ENCODE data around the gene SSH2.
A peak's percentile ranks its signal among the peaks of the same experiment; 100 is the strongest.

Gene SSH2

GRCh38 chr17:29776026-29776425 is 154.0 kb downstream of the SSH2 start:
- no peak for DNase-seq

DNA sequence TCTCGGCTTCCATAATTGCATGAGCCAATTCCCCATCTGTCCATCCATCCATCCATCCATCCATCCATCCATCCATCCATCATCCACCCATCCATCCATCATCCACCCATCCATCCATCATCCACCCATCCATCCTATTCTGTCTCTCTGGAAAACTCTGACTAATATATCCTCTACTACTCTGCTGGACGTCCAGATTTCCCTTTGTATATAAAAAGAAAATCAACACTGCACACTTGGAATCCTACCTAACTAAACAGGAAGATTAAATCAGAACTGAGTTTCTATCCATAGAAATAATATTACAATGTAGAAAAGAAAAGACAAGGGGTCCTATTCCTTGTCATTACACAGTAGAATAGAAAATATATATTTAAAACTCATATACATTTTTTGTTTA is 157.0 kb downstream of the SSH2 start:
- no peak for DNase-seq

DNA sequence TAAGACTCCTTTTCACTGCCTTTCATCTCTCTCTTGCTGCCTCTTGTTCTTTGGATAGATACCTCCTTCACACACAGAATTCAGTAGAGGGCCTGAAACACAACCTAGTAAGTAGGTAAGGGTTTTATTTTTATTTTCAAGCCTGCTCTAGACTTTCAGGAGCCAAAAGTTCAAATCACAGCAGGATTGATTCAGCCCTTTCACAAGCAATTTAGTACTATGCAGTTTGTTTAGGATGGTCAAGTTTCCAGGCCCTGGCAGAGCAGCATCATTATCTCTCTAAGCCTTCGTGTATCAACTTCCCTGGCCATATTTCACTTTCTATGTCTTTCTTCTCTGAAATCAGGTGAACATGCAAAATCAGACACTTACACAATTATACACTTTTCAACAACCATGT is 158.5 kb downstream of the SSH2 start:
- no peak for DNase-seq

DNA sequence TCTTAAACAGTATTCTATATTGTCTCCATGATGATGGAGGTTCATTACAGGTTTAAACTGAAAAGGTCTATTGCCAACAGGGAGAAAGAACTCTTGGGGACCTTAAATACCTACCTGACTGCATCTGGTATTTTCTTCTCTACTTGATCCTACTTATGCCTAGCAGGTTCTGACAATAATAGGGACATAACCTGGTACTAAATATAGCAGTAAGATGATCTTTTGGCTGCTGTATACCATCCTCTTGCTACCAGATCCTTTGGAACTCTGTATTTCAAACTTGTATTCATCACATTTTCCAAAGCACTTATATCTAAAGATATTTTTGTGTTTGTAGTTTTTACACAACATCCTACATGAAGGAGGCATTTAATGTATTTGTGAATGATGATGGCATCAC is 160.8 kb downstream of the SSH2 start:
- no peak for DNase-seq

- no peak for DNase-seq
Measured at GRCh38 chr17:29766796-29767327, 163.2 kb downstream of the SSH2 start.

GRCh38 chr17:29764748-29765147 is 165.3 kb downstream of the SSH2 start:
- no peak for DNase-seq

- no peak for DNase-seq
Measured at GRCh38 chr17:29764217-29764616, 165.8 kb downstream of the SSH2 start.

DNA sequence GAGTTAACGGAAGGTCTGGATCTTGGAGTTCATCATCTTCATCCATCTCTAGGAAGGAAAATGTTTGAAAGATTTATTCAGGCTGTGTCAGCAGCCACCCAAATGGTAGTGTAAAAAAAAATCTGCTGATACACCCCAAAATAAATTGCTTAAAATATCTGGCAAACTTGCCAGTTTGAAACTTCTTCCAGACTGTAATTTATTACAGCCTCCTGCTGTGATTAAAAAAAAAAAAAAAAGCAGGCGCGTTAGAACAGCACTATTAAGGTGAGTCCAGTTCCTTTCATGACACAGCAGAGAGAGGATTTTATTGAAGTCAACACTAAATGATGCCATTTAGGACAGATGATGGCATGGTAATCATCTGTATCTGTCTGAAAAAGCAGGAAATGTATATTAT is 166.8 kb downstream of the SSH2 start:
- no peak for DNase-seq

GRCh38 chr17:29761040-29761761 is 168.8 kb downstream of the SSH2 start:
- DNase-seq = peak; percentile 79

- peak; percentile 46 for DNase-seq
Measured at GRCh38 chr17:29760279-29761039, 169.6 kb downstream of the SSH2 start.

DNA sequence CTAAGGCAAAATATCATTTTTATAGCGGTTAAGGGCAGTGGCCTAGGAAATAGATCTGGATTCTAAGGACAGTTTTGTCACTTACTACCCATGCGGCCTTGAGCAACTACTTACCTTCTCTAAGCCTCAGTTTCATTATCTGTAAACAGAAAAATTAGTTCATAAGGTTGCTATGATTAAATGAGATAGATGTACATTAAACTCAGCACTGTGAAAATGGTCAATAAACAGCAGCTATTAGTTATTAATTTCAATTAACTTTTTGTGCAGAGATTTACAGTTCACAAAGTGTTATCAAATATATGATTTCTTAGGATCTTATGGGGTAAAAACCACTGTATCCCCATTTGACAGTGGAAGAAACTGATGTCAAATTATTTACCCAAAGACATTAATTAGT is 171.8 kb downstream of the SSH2 start:
- no peak for DNase-seq

DNA sequence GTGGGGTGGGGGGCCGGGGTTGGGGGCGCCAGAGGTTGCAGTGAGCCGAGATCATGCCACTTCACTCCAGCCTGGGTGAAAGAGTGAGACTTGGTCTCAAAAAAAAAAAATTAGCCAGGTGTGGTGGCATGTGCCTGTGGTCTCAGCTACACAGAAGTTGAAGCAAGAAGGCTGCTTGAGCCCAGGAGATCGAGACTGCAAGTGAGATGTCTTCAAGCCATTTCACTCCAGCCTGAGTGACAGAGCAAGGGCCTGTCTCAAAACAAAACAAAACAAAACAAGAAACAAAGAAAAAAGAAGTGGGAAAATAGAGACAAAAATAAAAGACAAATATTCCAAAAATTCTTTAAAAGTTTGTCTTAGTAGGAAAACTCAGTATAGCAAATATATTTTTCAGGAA is 172.2 kb downstream of the SSH2 start:
- DNase-seq = no peak

DNA sequence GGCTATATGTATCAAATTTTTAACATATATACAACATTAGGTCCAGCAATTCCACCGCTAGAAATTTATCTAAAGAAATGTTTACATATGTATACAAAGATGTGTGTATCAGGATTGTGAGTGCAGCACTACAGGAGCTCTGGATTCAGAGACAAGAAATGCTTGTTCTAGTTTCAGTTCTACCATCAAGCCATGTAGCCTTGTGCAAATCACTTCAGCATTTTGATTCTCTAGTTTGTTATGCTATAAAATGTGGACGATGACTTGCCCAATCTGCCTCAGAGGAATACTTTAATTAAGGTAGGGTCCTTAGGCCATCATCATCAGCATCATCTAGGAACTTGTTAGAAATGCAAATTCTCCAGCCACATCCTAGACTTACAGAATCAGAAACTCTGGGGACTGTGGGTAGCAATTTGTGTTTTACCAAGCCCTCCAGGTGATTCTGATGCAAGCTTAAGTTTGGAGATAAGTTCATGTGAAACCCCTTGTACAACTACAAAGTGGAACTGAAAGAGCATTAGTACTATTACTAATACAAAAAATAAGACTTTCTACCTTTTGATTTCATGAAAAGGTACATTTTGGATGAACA is 176.1 kb downstream of the SSH2 start:
- DNase-seq = no peak

GRCh38 chr17:29749045-29749825 is 180.8 kb downstream of the SSH2 start:
- no peak for DNase-seq

GRCh38 chr17:29748400-29748799 is 181.6 kb downstream of the SSH2 start:
- DNase-seq = no peak

DNA sequence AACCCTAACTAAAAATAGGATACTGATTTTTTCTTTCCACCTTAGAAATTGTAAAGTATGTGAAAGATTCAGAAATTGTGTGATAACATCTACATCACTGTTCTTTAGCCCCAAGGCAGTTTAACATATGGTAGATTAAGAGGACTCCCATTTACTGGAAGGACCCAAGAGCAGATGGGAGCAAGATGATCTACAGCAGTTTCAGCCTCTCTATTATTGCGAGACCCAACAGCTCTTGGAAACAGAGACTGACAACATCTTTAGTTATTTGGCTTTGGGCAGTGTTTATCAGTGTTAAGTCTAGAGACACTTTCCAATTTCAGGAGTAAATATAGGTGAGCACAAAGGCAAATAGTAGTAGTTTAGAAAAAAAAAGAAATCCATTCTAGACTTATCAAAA is 182.4 kb downstream of the SSH2 start:
- no peak for DNase-seq

DNA sequence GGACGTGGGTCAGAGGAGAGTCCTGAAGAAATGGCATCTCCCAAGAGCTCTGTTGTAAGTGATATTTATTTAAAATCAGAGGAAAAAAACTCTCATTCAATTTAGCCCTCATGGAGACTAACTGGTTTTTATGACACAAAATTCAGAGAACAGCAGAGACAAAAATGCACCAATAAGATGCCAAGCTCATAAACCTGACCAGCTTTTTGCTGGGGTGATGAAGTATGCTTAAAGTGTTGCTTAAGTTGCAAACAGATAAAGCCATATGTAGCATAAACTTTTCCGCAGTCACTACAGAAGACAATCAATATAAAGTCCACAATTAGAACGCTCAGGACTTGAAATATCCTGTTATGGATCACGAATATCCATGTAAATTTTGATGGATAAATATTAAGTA is 183.4 kb downstream of the SSH2 start:
- DNase-seq = no peak

DNA sequence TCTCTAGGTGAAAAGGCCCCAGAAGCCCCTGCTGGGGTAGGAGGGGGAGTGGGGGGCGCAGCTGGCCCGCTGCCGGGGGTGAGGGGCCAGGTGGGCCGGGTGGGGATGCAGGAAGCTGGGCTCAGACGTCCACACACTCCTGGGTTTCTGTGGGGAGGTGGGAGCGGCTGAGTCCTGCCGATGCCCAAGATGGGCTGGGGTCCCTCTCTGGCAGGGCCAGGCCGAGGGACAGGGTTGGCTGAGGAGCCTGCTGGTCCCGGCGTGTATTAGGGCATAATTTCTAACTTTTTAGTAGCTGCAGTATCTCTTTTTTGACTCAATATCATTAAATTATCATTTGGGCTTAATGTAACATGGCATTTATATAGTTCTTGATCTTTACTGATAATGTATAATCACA is 185.9 kb downstream of the SSH2 start:
- DNase-seq = no peak

DNA sequence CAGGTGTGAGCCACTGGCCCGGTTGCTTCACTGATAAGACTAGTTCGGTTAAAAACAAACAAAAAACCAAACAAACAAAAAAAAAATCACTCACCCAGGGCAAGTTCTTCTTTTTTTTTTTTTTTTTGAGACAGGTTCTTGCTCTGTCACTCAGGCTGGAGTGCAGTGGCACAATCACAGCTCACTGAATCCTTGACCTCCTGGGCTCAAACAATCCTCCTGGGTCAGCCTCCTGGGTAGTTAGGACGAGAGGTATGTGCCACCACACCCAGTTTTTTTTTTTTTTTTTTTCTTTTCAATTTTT is 187.9 kb downstream of the SSH2 start:
- no peak for DNase-seq

DNA sequence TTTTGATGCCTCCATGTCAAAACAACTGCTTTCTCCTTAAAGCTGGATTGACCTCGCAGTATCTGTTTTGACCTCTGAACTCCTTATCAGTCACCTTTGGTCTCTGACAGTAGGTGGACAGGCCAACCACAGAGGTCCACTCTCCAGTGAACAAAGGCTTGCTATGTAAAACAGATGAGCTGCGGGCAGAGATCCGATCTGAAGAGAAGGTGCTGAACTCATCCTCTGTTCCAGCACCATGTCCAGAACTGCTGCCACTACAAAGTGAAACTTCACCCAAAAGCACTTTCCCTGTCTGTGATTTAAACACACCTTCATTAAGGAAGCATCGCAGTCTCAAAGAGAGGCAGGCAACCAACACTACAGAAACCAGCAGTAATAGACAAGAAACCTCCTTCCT is 190.0 kb downstream of the SSH2 start:
- DNase-seq = no peak

GRCh38 chr17:29734640-29735039 is 195.4 kb downstream of the SSH2 start:
- DNase-seq = peak; percentile 25

DNA sequence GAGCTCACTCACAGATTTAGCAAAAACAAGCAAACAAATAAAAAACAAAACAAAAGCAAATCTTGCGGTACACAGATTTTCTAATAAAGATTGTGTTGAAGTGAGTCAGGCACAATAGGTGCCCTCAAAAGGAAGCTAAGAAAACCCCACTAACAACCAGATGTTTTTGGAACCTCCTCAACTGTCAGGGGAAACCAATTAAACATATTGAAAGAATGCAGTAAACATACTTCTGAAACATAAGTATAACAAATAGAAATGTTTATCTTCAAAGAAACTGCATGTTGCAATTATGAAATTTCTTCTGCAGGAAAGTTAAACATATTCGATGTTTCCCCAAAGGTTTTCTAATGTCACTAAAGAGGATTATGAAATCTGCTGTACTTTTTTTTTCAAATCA is 196.9 kb downstream of the SSH2 start:
- no peak for DNase-seq

- no peak for DNase-seq
Measured at GRCh38 chr17:29732613-29733012, 197.4 kb downstream of the SSH2 start.
